Smooth muscle cell (in vitro differentiated cells): ENCODE measurements around the gene C6orf15. TPM values are rescaled to one million over a fixed set of nuclear protein-coding genes. Genes with fewer than 3 reads are reported as not detected.
A peak's percentile ranks its signal among the peaks of the same experiment; 100 is the strongest.

Experiments
- DNase-seq: peaks from one replicate; lab custom pipeline; 2025; ENCODE audit not compliant: unreplicated experiment; lab: John Stamatoyannopoulos, UW
- H2AFZ ChIP-seq: fragments of 200-600 bp; sonication (generic); 2 replicates; pipeline ENCODE4 v1.6.0; 2016; ENCODE audit warnings: antibody characterized with exemption, low read depth, mild to moderate bottlenecking
- H3F3A ChIP-seq: fragments of 200-600 bp; sonication (generic); 2 replicates; pipeline ENCODE4 v1.6.0; 2017; ENCODE audit warnings: antibody characterized with exemption, low read depth
- H3K27ac ChIP-seq: fragments of 200-600 bp; sonication (generic); 2 replicates; pipeline ENCODE4 v1.5.1; 2016; ENCODE audit warnings: low read depth, mild to moderate bottlenecking
- H3K27me3 ChIP-seq: fragments of 200-600 bp; sonication (generic); 2 replicates; pipeline ENCODE4 v1.6.1; 2016; ENCODE audit warnings: low read depth, mild to moderate bottlenecking
- H3K36me3 ChIP-seq: fragments of 200-600 bp; sonication (generic); 2 replicates; pipeline ENCODE4 v1.5.1; 2016; ENCODE audit warnings: low read depth
- H3K4me1 ChIP-seq: fragments of 200-600 bp; sonication (generic); 2 replicates; pipeline ENCODE4 v1.5.1; 2016; ENCODE audit warnings: low read depth
- H3K4me2 ChIP-seq: fragments of 200-600 bp; sonication (generic); 2 replicates; pipeline ENCODE4 v1.6.0; 2016; ENCODE audit warnings: mild to moderate bottlenecking
- H3K4me3 ChIP-seq: fragments of 200-600 bp; sonication (generic); 2 replicates; pipeline ENCODE4 v1.5.1; 2016; ENCODE audit warnings: mild to moderate bottlenecking
- H3K79me2 ChIP-seq: fragments of 200-600 bp; sonication (generic); 2 replicates; pipeline ENCODE4 v1.6.0; 2016; ENCODE audit warnings: low read depth, mild to moderate bottlenecking
- H3K9ac ChIP-seq: fragments of 200-600 bp; sonication (generic); 2 replicates; pipeline ENCODE4 v1.6.0; 2016; ENCODE audit warnings: low read depth
- H3K9me3 ChIP-seq: fragments of 200-600 bp; sonication (generic); replicated peaks from 2 replicates; pipeline ENCODE4 v1.5.1; 2016; ENCODE audit warnings: low read depth
- H4K20me1 ChIP-seq: fragments of 200-600 bp; sonication (generic); 2 replicates; pipeline ENCODE4 v1.6.0; 2016; ENCODE audit warnings: low read depth
- CTCF ChIP-seq: fragments of 200-600 bp; sonication (generic); IDR thresholded peaks from 2 replicates; pipeline ENCODE4 v1.5.1; 2017; ENCODE audit warnings: borderline replicate concordance, mild to moderate bottlenecking, antibody characterized with exemption; ENCODE audit not compliant: insufficient read depth, poor library complexity, severe bottlenecking
- WGBS: methylation state at CpG from one replicate; pipeline ENCODE4 v1.1.7; 2016; ENCODE audit warnings: low lambda C conversion rate; 5-methylcytosine and 5-hydroxymethylcytosine counted together
- polyA plus RNA-seq: library from polyadenylated mRNA; unstranded; fragments of >200 nt; fragmentation: Nextera tagmentation; extraction: Ambion mirVana; gene quantifications from 2 replicates; pipeline ENCODE4 v1.2.1, GENCODE V29; 2016
- total RNA-seq: library from RNA; depleted of rRNA; stranded (reverse); fragments of >200 nt; gene quantifications from 2 replicates; pipeline ENCODE4 v1.2.3, GENCODE V29; 2014

The C6orf15 gene
- total and polyA plus RNA-seq, 2 experiments from 2014 or later = 0.94 to 1.5 TPM

- peak overlapping the region; percentile 70 for H3K4me2 ChIP-seq
- H3K36me3 ChIP-seq = no peaks in the 10 kb centered on the region
- no peaks in the 10 kb centered on the region for H3K4me1 ChIP-seq
- H3K27ac ChIP-seq = peak overlapping the region; percentile 77
- no peaks in the 10 kb centered on the region for H3K27me3 ChIP-seq
- H3K9me3 ChIP-seq = no peaks in the 10 kb centered on the region
- H2AFZ ChIP-seq = no peak overlapping the region
- H3F3A ChIP-seq = peaks cover 23% of the 10 kb centered on the region
- peak; percentile 82 for TF ChIP-seq CTCF
- H3K79me2 ChIP-seq = no peaks in the 10 kb centered on the region
- H4K20me1 ChIP-seq = no peaks in the 10 kb centered on the region
- peak overlapping the region; percentile 15 for H3K9ac ChIP-seq
- 12% methylated on average over 14 of the region's 14 CpGs for WGBS
- peak; percentile 53 for DNase-seq
- H3K4me3 ChIP-seq = no peak overlapping the region
Measured at GRCh38 chr6:31087494-31088089, 24.8 kb downstream of the C6orf15 start.

- WGBS = 11% methylated on average over 7 of the region's 7 CpGs
- Histone ChIP-seq H3K4me1 (no peaks in the 10 kb centered on the region), H3F3A (peaks cover 23% of the 10 kb centered on the region), H2AFZ (no peak overlapping the region), H4K20me1 (no peaks in the 10 kb centered on the region), H3K79me2 (no peaks in the 10 kb centered on the region), H3K27ac (peak overlapping the region; percentile 77), H3K4me2 (peak overlapping the region; percentile 70), H3K27me3 (no peaks in the 10 kb centered on the region), H3K4me3 (no peak overlapping the region), H3K36me3 (no peaks in the 10 kb centered on the region), H3K9me3 (no peaks in the 10 kb centered on the region), H3K9ac (peak overlapping the region; percentile 15)
- DNase-seq = no peak
- no peak for TF ChIP-seq CTCF
Measured at GRCh38 chr6:31086788-31087440, 25.5 kb downstream of the C6orf15 start.

- peak; percentile 67 for TF ChIP-seq CTCF
- Histone ChIP-seq H3K79me2 (no peaks in the 10 kb centered on the region), H3K36me3 (no peaks in the 10 kb centered on the region), H2AFZ (no peak overlapping the region), H3K27ac (peak overlapping the region; percentile 67), H3F3A (peaks cover 19% of the 10 kb centered on the region), H3K4me2 (peak overlapping the region; percentile 21), H3K9ac (no peak overlapping the region), H4K20me1 (no peaks in the 10 kb centered on the region), H3K4me1 (no peaks in the 10 kb centered on the region), H3K4me3 (no peak overlapping the region), H3K9me3 (no peaks in the 10 kb centered on the region), H3K27me3 (no peaks in the 10 kb centered on the region)
- 12% methylated on average over 8 of the region's 8 CpGs for WGBS
- no peak for DNase-seq
Measured at GRCh38 chr6:31083742-31084354, 28.5 kb downstream of the C6orf15 start.

GRCh38 chr6:31081872-31082271, 30.5 kb downstream of the C6orf15 start:
- DNase-seq = no peak
- no peak overlapping the region for H3K4me2 ChIP-seq
- no peaks in the 10 kb centered on the region for H4K20me1 ChIP-seq
- H3K36me3 ChIP-seq = no peaks in the 10 kb centered on the region
- TF ChIP-seq CTCF = no peak
- no peak overlapping the region for H3K4me3 ChIP-seq
- peaks cover 19% of the 10 kb centered on the region for H3F3A ChIP-seq
- WGBS = 81% methylated on average over 6 of the region's 6 CpGs
- no peaks in the 10 kb centered on the region for H3K79me2 ChIP-seq
- no peaks in the 10 kb centered on the region for H3K9me3 ChIP-seq
- H3K4me1 ChIP-seq = no peaks in the 10 kb centered on the region
- no peak overlapping the region for H2AFZ ChIP-seq
- no peak overlapping the region for H3K9ac ChIP-seq
- H3K27ac ChIP-seq = no peak overlapping the region
- no peaks in the 10 kb centered on the region for H3K27me3 ChIP-seq
